ENCODE measurements around the gene CD81.

DNA sequence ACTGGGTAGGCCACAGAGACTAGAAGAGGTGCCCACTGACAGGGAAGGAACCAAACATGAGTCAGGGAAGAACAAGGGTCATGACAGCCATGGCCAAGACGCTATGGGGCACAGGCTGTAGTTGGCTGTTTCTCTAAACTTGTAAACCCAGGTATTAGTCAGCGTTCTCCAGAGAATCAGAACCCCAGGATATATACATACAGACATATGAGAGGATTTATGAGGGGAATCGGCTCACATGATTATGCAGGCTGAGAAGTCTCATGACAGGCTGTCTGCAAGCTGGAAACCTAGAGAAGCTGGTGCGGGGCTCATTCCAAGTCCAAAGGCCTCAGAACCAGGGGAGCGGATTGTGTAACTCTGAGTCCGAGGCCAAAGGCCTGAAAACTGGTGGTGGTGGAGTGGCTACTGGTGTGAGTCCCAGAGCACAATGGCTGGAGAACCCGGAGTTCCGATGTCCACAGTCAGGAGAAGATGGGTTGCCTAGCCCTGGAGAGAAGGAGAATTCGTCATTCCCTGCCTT is 29.7 kb upstream of the CD81 start:
- TF ChIP-seq, protein P1, sequence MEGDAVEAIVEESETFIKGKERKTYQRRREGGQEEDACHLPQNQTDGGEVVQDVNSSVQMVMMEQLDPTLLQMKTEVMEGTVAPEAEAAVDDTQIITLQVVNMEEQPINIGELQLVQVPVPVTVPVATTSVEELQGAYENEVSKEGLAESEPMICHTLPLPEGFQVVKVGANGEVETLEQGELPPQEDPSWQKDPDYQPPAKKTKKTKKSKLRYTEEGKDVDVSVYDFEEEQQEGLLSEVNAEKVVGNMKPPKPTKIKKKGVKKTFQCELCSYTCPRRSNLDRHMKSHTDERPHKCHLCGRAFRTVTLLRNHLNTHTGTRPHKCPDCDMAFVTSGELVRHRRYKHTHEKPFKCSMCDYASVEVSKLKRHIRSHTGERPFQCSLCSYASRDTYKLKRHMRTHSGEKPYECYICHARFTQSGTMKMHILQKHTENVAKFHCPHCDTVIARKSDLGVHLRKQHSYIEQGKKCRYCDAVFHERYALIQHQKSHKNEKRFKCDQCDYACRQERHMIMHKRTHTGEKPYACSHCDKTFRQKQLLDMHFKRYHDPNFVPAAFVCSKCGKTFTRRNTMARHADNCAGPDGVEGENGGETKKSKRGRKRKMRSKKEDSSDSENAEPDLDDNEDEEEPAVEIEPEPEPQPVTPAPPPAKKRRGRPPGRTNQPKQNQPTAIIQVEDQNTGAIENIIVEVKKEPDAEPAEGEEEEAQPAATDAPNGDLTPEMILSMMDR (IDR thresholded peaks at IDR 0.05), result no peak
- TF ChIP-seq POLR2A (IDR thresholded peaks at IDR 0.05), result no peak

Measured in thyroid gland (tissue), 4 donors.